VCaP (cell line): ENCODE data around the gene RAD51B.

ENCODE experiments used
- H3K27ac ChIP-seq: fragments of 450-650 bp; 2 replicates; pipeline ENCODE4 v1.5.1; 2017
- CTCF ChIP-seq: fragments of 450-650 bp; conservative IDR thresholded peaks from 2 replicates; pipeline ENCODE4 v1.5.1; 2017; ENCODE audit warnings: mild to moderate bottlenecking, moderate library complexity

The RAD51B gene

GRCh38 chr14:68000511-68000910 lies 180.9 kb downstream of the RAD51B start:
- no peak for TF ChIP-seq CTCF
- no peak overlapping the region for H3K27ac ChIP-seq

- TF ChIP-seq CTCF, result no peak
- no peak overlapping the region for H3K27ac ChIP-seq
These were observed 188.9 kb downstream of the RAD51B start for GRCh38 chr14:68008491-68008890.

DNA sequence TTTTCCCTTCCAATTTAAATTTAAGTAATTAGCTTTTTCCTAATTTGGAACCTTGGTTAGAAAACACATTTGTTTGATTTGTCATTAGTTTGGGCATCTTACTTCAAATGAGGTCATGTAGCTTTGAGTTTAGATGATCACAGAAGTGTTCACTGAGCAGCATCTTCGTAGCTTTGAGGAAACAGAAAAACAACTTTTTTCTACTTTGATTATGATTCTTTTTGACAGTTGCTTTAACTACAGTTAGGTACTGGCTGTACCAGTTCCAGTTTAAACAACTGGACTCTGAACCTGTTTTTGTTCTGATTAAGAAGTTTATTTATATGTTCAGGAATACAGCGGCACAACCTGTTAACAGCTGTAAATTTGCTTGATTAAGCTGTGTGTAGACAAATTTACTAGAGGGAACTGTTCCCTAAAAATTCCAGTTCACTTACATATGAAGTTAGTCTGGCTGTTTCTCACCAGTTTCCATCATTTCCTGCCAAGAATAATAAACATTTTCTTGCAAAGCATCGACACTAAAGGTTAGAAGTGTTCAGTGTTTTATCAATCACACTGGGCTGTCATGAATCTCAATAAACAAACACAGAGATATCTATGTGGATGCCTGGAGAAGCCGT lies 191.9 kb downstream of the RAD51B start:
- TF ChIP-seq CTCF, result no peak
- H3K27ac ChIP-seq, result peak overlapping the region; percentile 3; the same call in 1 of the 2 replicates

- H3K27ac ChIP-seq, result no peak overlapping the region
- TF ChIP-seq CTCF, result no peak
These were observed 193.3 kb downstream of the RAD51B start for GRCh38 chr14:68012871-68013270.

GRCh38 chr14:68013326-68013725 lies 193.7 kb downstream of the RAD51B start:
- TF ChIP-seq CTCF, result no peak
- H3K27ac ChIP-seq, result no peak overlapping the region

- no peak overlapping the region for H3K27ac ChIP-seq
- TF ChIP-seq CTCF, result no peak
These were observed 195.2 kb downstream of the RAD51B start for GRCh38 chr14:68014771-68015170.

GRCh38 chr14:68015356-68016254 lies 196.0 kb downstream of the RAD51B start:
- H3K27ac ChIP-seq, result no peak overlapping the region
- TF ChIP-seq CTCF, result no peak
